ENCODE results near the gene FBXW4. TPM values are rescaled to one million over a fixed set of nuclear protein-coding genes. Genes with fewer than 3 reads are reported as not detected.

FBXW4 gene
- total and polyA plus RNA-seq, 9 of the 15 experiments (the other 6 are each of a cell fraction or from before 2014, with no cell fraction given): 1.0 to 10.6 (median 5.4) TPM

DNA sequence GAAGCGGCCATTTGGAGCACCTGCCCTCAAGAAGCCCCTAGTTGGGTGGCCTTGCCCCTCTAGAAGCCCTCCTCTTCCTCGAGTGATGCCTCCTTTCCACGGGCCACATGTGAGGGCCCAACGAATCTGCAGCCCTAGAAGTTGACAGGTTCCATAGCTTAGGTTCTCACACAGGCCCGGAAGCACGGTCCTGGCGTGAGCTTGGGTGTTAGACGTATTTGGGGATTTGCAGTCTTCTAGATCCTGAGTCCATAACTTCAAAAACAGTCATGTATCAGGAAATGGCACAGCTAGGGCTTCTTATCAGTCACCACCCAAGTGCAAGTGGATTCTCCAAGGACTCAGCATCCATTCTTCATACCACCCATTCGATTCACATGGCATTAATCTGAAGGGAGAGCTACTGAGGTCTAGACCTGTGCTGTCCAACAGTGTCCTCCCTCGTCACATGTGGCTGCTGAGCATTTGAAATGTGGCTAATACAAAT lies 477 bp upstream of the FBXW4 start (continued):
- TF ChIP-seq, protein P1, sequence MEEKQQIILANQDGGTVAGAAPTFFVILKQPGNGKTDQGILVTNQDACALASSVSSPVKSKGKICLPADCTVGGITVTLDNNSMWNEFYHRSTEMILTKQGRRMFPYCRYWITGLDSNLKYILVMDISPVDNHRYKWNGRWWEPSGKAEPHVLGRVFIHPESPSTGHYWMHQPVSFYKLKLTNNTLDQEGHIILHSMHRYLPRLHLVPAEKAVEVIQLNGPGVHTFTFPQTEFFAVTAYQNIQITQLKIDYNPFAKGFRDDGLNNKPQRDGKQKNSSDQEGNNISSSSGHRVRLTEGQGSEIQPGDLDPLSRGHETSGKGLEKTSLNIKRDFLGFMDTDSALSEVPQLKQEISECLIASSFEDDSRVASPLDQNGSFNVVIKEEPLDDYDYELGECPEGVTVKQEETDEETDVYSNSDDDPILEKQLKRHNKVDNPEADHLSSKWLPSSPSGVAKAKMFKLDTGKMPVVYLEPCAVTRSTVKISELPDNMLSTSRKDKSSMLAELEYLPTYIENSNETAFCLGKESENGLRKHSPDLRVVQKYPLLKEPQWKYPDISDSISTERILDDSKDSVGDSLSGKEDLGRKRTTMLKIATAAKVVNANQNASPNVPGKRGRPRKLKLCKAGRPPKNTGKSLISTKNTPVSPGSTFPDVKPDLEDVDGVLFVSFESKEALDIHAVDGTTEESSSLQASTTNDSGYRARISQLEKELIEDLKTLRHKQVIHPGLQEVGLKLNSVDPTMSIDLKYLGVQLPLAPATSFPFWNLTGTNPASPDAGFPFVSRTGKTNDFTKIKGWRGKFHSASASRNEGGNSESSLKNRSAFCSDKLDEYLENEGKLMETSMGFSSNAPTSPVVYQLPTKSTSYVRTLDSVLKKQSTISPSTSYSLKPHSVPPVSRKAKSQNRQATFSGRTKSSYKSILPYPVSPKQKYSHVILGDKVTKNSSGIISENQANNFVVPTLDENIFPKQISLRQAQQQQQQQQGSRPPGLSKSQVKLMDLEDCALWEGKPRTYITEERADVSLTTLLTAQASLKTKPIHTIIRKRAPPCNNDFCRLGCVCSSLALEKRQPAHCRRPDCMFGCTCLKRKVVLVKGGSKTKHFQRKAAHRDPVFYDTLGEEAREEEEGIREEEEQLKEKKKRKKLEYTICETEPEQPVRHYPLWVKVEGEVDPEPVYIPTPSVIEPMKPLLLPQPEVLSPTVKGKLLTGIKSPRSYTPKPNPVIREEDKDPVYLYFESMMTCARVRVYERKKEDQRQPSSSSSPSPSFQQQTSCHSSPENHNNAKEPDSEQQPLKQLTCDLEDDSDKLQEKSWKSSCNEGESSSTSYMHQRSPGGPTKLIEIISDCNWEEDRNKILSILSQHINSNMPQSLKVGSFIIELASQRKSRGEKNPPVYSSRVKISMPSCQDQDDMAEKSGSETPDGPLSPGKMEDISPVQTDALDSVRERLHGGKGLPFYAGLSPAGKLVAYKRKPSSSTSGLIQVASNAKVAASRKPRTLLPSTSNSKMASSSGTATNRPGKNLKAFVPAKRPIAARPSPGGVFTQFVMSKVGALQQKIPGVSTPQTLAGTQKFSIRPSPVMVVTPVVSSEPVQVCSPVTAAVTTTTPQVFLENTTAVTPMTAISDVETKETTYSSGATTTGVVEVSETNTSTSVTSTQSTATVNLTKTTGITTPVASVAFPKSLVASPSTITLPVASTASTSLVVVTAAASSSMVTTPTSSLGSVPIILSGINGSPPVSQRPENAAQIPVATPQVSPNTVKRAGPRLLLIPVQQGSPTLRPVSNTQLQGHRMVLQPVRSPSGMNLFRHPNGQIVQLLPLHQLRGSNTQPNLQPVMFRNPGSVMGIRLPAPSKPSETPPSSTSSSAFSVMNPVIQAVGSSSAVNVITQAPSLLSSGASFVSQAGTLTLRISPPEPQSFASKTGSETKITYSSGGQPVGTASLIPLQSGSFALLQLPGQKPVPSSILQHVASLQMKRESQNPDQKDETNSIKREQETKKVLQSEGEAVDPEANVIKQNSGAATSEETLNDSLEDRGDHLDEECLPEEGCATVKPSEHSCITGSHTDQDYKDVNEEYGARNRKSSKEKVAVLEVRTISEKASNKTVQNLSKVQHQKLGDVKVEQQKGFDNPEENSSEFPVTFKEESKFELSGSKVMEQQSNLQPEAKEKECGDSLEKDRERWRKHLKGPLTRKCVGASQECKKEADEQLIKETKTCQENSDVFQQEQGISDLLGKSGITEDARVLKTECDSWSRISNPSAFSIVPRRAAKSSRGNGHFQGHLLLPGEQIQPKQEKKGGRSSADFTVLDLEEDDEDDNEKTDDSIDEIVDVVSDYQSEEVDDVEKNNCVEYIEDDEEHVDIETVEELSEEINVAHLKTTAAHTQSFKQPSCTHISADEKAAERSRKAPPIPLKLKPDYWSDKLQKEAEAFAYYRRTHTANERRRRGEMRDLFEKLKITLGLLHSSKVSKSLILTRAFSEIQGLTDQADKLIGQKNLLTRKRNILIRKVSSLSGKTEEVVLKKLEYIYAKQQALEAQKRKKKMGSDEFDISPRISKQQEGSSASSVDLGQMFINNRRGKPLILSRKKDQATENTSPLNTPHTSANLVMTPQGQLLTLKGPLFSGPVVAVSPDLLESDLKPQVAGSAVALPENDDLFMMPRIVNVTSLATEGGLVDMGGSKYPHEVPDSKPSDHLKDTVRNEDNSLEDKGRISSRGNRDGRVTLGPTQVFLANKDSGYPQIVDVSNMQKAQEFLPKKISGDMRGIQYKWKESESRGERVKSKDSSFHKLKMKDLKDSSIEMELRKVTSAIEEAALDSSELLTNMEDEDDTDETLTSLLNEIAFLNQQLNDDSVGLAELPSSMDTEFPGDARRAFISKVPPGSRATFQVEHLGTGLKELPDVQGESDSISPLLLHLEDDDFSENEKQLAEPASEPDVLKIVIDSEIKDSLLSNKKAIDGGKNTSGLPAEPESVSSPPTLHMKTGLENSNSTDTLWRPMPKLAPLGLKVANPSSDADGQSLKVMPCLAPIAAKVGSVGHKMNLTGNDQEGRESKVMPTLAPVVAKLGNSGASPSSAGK (IDR thresholded peaks at IDR 0.05): 0 out of 2 replicates have a peak, but pooled peaks have one; percentile 17
- peak in 1 of 2 experiments; percentile 57; a peak in 1 of 4 replicates for TF ChIP-seq TRIM24 (IDR thresholded peaks at IDR 0.05)
- TF ChIP-seq TAF7 (tag; IDR thresholded peaks at IDR 0.05): no peak
- no peak for TF ChIP-seq BRCA1 (IDR thresholded peaks at IDR 0.05)
- no peak for TF ChIP-seq BRCA1 (CRISPR knock-in tag; IDR thresholded peaks at IDR 0.05)
- no peak for TF ChIP-seq MBD2 (IDR thresholded peaks at IDR 0.05; ENCODE audit: borderline replicate concordance, low read depth)
- no peak for TF ChIP-seq SAFB2 (IDR thresholded peaks at IDR 0.05; ENCODE audit: borderline replicate concordance, low read depth, low read length, severe bottlenecking)
- peak; percentile 68; the same call in 1 of the 2 replicates for TF ChIP-seq TRIM28 (IDR thresholded peaks at IDR 0.05)
- 0 out of 2 replicates have a peak, but pooled peaks have one; percentile 0 for TF ChIP-seq RAD51 (IDR thresholded peaks at IDR 0.05; ENCODE audit: borderline replicate concordance, low read depth)
- TF ChIP-seq SLC30A9 (CRISPR knock-in tag; IDR thresholded peaks at IDR 0.05): no peak
- TF ChIP-seq NRF1 (conservative IDR thresholded peaks at IDR 0.05 in 1 of 2, IDR thresholded peaks at IDR 0.05 in 1 of 2): 0 out of 4 replicates have a peak, but pooled peaks of 1 of the 2 experiments have one; percentile 1
- TF ChIP-seq HDAC1 (IDR thresholded peaks at IDR 0.05): 0 out of 4 replicates have a peak, but pooled peaks of 1 of the 2 experiments have one; percentile 5

Data from K562 (cell line).